ENCODE measurements around the gene FXYD2.
A peak's percentile ranks its signal among the peaks of the same experiment; 100 is the strongest.

FXYD2 gene

DNA sequence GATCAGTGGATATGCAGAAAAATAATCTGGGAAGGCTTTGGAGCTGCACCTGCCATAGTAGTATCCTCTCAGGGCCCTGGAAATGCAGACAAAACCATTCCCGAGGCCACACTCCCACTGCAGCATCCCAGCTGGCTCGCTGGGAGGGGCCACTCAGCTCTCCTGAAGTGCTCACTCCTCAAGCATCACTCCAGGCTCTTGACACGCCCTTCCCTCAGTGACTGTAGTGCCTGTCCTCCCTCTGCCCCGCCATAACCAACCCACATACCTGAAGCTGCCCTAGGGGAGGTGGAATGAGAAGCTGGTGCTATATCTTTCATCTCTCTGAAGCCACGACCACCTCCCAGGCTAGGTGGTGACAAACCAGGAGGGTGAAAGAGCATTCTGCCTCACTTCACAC is 32.3 kb downstream of the FXYD2 start:
- no peak for DNase-seq (ENCODE audit: low read depth)
- TF ChIP-seq, protein P1, sequence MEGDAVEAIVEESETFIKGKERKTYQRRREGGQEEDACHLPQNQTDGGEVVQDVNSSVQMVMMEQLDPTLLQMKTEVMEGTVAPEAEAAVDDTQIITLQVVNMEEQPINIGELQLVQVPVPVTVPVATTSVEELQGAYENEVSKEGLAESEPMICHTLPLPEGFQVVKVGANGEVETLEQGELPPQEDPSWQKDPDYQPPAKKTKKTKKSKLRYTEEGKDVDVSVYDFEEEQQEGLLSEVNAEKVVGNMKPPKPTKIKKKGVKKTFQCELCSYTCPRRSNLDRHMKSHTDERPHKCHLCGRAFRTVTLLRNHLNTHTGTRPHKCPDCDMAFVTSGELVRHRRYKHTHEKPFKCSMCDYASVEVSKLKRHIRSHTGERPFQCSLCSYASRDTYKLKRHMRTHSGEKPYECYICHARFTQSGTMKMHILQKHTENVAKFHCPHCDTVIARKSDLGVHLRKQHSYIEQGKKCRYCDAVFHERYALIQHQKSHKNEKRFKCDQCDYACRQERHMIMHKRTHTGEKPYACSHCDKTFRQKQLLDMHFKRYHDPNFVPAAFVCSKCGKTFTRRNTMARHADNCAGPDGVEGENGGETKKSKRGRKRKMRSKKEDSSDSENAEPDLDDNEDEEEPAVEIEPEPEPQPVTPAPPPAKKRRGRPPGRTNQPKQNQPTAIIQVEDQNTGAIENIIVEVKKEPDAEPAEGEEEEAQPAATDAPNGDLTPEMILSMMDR (IDR thresholded peaks at IDR 0.05; ENCODE audit: control insufficient read depth, extremely low read depth, insufficient read depth): no peak
- no peak overlapping the region for H3K4me3 ChIP-seq (ENCODE audit: low read depth, low read length)

DNA sequence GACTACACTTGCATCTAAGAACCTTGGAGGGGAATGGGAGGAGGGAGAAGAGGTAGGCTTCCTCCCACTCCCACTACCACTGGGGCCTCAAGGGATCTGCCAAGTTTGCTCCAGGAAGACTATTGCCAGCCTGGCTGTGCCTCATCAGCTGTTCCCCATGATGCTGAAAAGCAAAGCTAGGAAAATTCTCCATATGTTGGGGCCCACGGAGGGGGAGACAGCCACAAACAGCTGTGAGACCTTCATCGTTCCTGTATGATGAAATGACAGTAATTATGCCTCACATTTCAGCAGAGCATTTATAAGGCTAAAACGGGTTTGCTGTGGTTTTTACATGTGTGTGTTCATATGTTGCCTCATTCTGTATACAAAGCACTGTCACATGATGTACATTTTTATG is 34.3 kb downstream of the FXYD2 start:
- DNase-seq (ENCODE audit: low read depth): no peak
- H3K4me3 ChIP-seq (ENCODE audit: low read depth, low read length): no peak overlapping the region
- TF ChIP-seq, protein P1 (IDR thresholded peaks at IDR 0.05; ENCODE audit: control insufficient read depth, extremely low read depth, insufficient read depth): no peak

DNA sequence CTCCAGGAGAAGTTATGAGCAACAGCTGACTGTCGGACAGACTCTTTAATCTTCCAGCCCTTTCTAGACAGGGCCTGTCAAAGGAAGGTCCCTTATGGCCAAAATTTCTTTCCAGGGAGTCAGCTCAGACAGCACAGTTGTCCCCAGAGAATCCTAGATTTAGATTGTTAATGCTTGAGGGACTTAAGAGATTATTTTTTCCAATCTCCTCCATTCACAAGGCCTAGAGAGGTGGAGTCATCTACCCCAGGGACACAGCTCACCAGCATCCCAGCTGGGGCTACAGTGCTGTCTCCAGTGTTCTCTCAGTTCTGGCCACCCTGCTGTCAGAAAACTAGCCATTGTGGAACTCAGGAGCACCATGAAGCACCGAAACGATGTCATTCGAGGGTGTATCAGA is 35.3 kb downstream of the FXYD2 start:
- no peak for DNase-seq (ENCODE audit: low read depth)
- no peak overlapping the region for H3K4me3 ChIP-seq (ENCODE audit: low read depth, low read length)
- TF ChIP-seq, protein P1 (IDR thresholded peaks at IDR 0.05; ENCODE audit: control insufficient read depth, extremely low read depth, insufficient read depth): no peak

DNA sequence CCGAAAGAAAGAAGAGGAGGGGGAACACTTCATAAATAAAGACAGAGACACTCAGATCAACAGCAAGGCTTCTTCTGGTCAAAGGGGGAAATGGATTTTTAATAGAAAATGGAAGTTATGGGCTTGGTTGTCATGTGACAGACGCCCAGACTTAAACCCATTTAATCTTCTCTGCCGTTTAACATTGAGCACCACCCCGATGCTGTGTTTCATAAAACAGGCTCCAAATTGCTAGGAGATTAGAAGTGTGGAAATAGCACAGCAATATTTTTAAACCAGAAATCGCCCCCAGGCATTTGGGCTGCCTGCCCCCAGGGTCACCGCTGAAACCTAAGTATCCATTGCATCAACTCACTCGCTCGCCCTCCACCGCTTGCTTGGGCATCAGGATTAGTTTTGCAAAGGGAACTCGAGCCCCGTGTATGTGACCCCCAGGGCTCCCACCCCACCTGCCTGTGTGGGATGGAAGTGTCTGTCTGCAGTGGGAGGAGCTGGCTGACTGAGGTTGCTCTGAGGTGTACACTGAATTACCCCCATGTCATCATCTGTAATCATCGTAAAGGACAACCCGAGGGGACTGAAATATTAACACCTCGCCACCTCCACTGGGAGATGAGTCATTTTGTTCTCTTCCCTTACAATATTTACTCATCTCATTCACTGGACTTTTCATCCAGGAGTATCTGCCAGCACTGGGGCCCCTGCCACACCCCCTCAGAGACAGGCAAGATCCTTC is 38.2 kb downstream of the FXYD2 start:
- DNase-seq (ENCODE audit: low read depth): no peak
- TF ChIP-seq, protein P1 (IDR thresholded peaks at IDR 0.05; ENCODE audit: control insufficient read depth, extremely low read depth, insufficient read depth): no peak
- no peak overlapping the region for H3K4me3 ChIP-seq (ENCODE audit: low read depth, low read length)

DNA sequence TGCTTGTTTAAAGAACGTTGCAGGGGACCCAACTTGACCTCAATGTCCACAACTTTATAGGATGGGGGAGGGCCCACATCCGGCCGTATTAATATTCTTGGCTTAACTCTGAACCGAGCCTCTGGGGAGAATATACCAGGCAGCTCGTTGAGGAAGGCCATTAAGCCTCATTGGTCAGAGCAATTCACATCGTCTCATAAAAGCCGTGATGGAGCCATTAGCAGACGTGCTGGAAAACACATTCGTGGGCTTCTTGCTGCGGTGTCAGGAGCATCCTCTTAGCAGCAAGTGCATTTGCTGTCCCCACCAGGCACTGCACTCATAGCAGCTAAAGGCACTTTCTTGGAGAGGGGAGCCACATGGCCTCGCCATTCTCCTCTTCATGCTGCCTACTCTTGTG is 42.4 kb downstream of the FXYD2 start:
- peak; percentile 10 for DNase-seq (ENCODE audit: low read depth)
- TF ChIP-seq, protein P1 (IDR thresholded peaks at IDR 0.05; ENCODE audit: control insufficient read depth, extremely low read depth, insufficient read depth): no peak
- H3K4me3 ChIP-seq (ENCODE audit: low read depth, low read length): no peak overlapping the region

DNA sequence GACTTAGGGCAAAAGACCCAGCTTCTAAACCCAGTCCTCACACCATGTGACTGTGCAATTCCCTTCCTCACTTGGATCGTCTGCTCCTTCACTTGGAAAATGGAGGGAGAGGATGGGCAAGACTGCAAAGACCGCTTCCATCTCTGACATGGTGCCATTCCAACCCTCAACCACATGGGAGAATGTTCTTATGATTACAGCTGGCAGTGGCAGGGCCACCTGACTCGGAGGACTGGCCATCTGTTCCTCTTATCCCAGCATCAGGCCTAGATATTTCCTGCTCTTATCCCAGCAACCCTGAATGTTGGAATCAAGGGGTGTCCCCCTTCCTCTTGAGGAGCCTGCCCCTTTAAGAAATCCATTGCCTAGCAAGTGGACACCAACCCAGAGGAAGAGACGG is 42.9 kb downstream of the FXYD2 start:
- no peak overlapping the region for H3K4me3 ChIP-seq (ENCODE audit: low read depth, low read length)
- TF ChIP-seq, protein P1 (IDR thresholded peaks at IDR 0.05; ENCODE audit: control insufficient read depth, extremely low read depth, insufficient read depth): no peak
- no peak for DNase-seq (ENCODE audit: low read depth)

DNA sequence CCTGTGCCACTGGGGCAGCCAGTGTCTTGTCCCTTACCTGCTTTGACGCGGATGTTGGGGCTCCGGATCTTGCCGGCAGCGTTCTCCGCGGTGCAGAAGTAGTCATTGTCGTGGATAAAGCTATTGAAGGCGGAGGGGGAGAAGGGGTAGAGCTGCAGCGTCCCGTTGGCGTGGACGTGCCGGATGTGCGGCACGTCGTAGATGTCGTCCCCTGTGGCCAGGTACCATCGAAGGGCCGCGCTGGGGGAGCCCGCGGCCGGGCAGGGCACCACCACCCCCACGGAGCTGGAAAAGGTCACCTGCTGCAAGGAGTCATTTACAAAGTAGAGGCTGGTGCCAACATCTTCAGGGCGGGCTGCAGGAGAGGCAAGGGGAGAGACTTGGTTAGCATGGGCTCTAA is 44.1 kb downstream of the FXYD2 start:
- TF ChIP-seq, protein P1 (IDR thresholded peaks at IDR 0.05; ENCODE audit: control insufficient read depth, extremely low read depth, insufficient read depth): no peak
- H3K4me3 ChIP-seq (ENCODE audit: low read depth, low read length): no peak overlapping the region
- DNase-seq (ENCODE audit: low read depth): no peak
